ENCODE results near the gene OASL.

Gene OASL

GRCh38 chr12:121033625-121034349 lies 5.3 kb downstream of the OASL start:
- intact Hi-C loops (cut with DNase I; ENCODE audit: low total_unique reads), result no loop called here
- Histone ChIP-seq H3K27ac (no peak overlapping the region), H3K36me3 (no peaks in the 10 kb centered on the region), H3K4me1 (peaks cover 0 to 5% (median under 1%) of the 10 kb centered on the region in 4 donors), H3K9me3 (no peaks in the 10 kb centered on the region), H3K4me3 (no peak overlapping the region), H3K27me3 (peaks cover 0 to 15% of the 10 kb centered on the region in 2 donors)
- DNase-seq, result no peak
- no peak for TF ChIP-seq CTCF (IDR thresholded peaks at IDR 0.05)

GRCh38 chr12:121030576-121031212 lies 8.4 kb downstream of the OASL start:
- Histone ChIP-seq H3K27ac (no peak overlapping the region), H3K9me3 (no peaks in the 10 kb centered on the region), H3K4me3 (no peak overlapping the region), H3K4me1 (no peaks in the 10 kb centered on the region), H3K36me3 (no peaks in the 10 kb centered on the region), H3K27me3 (peaks cover 0 to 3% of the 10 kb centered on the region in 2 donors)
- no peak for TF ChIP-seq CTCF (IDR thresholded peaks at IDR 0.05)
- intact Hi-C loops (cut with DNase I; ENCODE audit: low total_unique reads), result no loop called here
- DNase-seq, result no peak

GRCh38 chr12:121026274-121027045 lies 12.6 kb downstream of the OASL start:
- no peaks in the 10 kb centered on the region for H3K36me3 ChIP-seq
- no peaks in the 10 kb centered on the region for H3K4me1 ChIP-seq
- peaks cover 0 to 3% of the 10 kb centered on the region in 2 donors for H3K27me3 ChIP-seq
- no peaks in the 10 kb centered on the region for H3K9me3 ChIP-seq
- DNase-seq, result no peak
- no peak overlapping the region for H3K27ac ChIP-seq
- no peak overlapping the region for H3K4me3 ChIP-seq
- intact Hi-C loops (cut with DNase I; ENCODE audit: low total_unique reads), result no loop called here
- TF ChIP-seq CTCF (IDR thresholded peaks at IDR 0.05), result no peak

- H3K9me3 ChIP-seq, result no peaks in the 10 kb centered on the region
- intact Hi-C loops (cut with DNase I; ENCODE audit: low total_unique reads), result no loop called here
- no peak overlapping the region for H3K27ac ChIP-seq
- no peak for TF ChIP-seq CTCF (IDR thresholded peaks at IDR 0.05)
- no peaks in the 10 kb centered on the region for H3K4me1 ChIP-seq
- H3K36me3 ChIP-seq, result no peaks in the 10 kb centered on the region
- H3K27me3 ChIP-seq, result peaks cover 0 to 3% of the 10 kb centered on the region in 2 donors
- no peak for DNase-seq
- no peak overlapping the region for H3K4me3 ChIP-seq
Measured at GRCh38 chr12:121025442-121026226, 13.4 kb downstream of the OASL start.

GRCh38 chr12:121023799-121024198 lies 15.2 kb downstream of the OASL start:
- Histone ChIP-seq H3K4me1 (no peaks in the 10 kb centered on the region), H3K36me3 (no peaks in the 10 kb centered on the region), H3K27ac (no peak overlapping the region), H3K9me3 (no peaks in the 10 kb centered on the region), H3K27me3 (peaks cover 0 to 3% of the 10 kb centered on the region in 2 donors), H3K4me3 (no peak overlapping the region)
- no peak for DNase-seq
- intact Hi-C loops (cut with DNase I; ENCODE audit: low total_unique reads), result no loop called here
- no peak for TF ChIP-seq CTCF (IDR thresholded peaks at IDR 0.05)
